ENCODE data around the gene TTC29.
"Not testable (repeated sequence)": the region's sequence is repeated elsewhere in the genome, so short reads cannot be mapped to it uniquely, and the experiment has no call there.

Gene TTC29

GRCh38 chr4:146890301-146890700, 55.4 kb downstream of the TTC29 start:
- DNase-seq: no peak
- in situ Hi-C loops (cut with MboI; ENCODE audit: low pct_unique_long_range_greater_than_20kb, low sequenced_read_pairs): loop anchor here (25.0 kb wide), 1 partner anchor 553 kb away; no protein-coding TSS in a partner anchor

GRCh38 chr4:146883070-146883469, 62.6 kb downstream of the TTC29 start:
- in situ Hi-C loops (cut with MboI; ENCODE audit: low pct_unique_long_range_greater_than_20kb, low sequenced_read_pairs): loop anchor here (25.0 kb wide), 1 partner anchor 546 kb away; no protein-coding TSS in a partner anchor

GRCh38 chr4:146857298-146857697, 88.4 kb downstream of the TTC29 start:
- no peak for DNase-seq
- in situ Hi-C loops (cut with MboI; ENCODE audit: low pct_unique_long_range_greater_than_20kb, low sequenced_read_pairs): no loop called here

More at GRCh38 chr4:146883070-146883469, 62.6 kb downstream of the TTC29 start:
- DNase-seq: no peak

- in situ Hi-C loops (cut with MboI; ENCODE audit: low pct_unique_long_range_greater_than_20kb, low sequenced_read_pairs): no loop called here
- DNase-seq: no peak
Measured at GRCh38 chr4:146855761-146856160, 89.9 kb downstream of the TTC29 start.

GRCh38 chr4:146852360-146852759, 93.3 kb downstream of the TTC29 start:
- in situ Hi-C loops (cut with MboI; ENCODE audit: low pct_unique_long_range_greater_than_20kb, low sequenced_read_pairs): no loop called here
- no peak for DNase-seq

- no peak for DNase-seq
- in situ Hi-C loops (cut with MboI; ENCODE audit: low pct_unique_long_range_greater_than_20kb, low sequenced_read_pairs): no loop called here
Measured at GRCh38 chr4:146847345-146847744, 98.3 kb downstream of the TTC29 start.

- no peak for DNase-seq
- in situ Hi-C loops (cut with MboI; ENCODE audit: low pct_unique_long_range_greater_than_20kb, low sequenced_read_pairs): no loop called here
Measured at GRCh38 chr4:146846882-146847281, 98.8 kb downstream of the TTC29 start.

GRCh38 chr4:146844761-146845160, 100.9 kb downstream of the TTC29 start:
- in situ Hi-C loops (cut with MboI; ENCODE audit: low pct_unique_long_range_greater_than_20kb, low sequenced_read_pairs): no loop called here
- DNase-seq: no peak

GRCh38 chr4:146842876-146843275, 102.8 kb downstream of the TTC29 start:
- no peak for DNase-seq

GRCh38 chr4:146840731-146841130, 104.9 kb downstream of the TTC29 start:
- DNase-seq: no peak
- in situ Hi-C loops (cut with MboI; ENCODE audit: low pct_unique_long_range_greater_than_20kb, low sequenced_read_pairs): no loop called here

More at GRCh38 chr4:146842876-146843275, 102.8 kb downstream of the TTC29 start:
- in situ Hi-C loops (cut with MboI; ENCODE audit: low pct_unique_long_range_greater_than_20kb, low sequenced_read_pairs): no loop called here

- in situ Hi-C loops (cut with MboI; ENCODE audit: low pct_unique_long_range_greater_than_20kb, low sequenced_read_pairs): no loop called here
- no peak for DNase-seq
Measured at GRCh38 chr4:146835096-146835495, 110.6 kb downstream of the TTC29 start.

- DNase-seq: no peak
- in situ Hi-C loops (cut with MboI; ENCODE audit: low pct_unique_long_range_greater_than_20kb, low sequenced_read_pairs): no loop called here
Measured at GRCh38 chr4:146834263-146835034, 111.2 kb downstream of the TTC29 start.

GRCh38 chr4:146833530-146833929, 112.1 kb downstream of the TTC29 start:
- in situ Hi-C loops (cut with MboI; ENCODE audit: low pct_unique_long_range_greater_than_20kb, low sequenced_read_pairs): no loop called here
- no peak for DNase-seq

GRCh38 chr4:146822980-146823379, 122.7 kb downstream of the TTC29 start:
- DNase-seq; in situ Hi-C loops (cut with MboI; ENCODE audit: low pct_unique_long_range_greater_than_20kb, low sequenced_read_pairs): not testable (repeated sequence)

GRCh38 chr4:146814750-146815149, 130.9 kb downstream of the TTC29 start:
- in situ Hi-C loops (cut with MboI; ENCODE audit: low pct_unique_long_range_greater_than_20kb, low sequenced_read_pairs): no loop called here
- DNase-seq: no peak

GRCh38 chr4:146795711-146796110, 150.0 kb downstream of the TTC29 start:
- DNase-seq: no peak
- in situ Hi-C loops (cut with MboI; ENCODE audit: low pct_unique_long_range_greater_than_20kb, low sequenced_read_pairs): no loop called here

GRCh38 chr4:146793727-146794126, 151.9 kb downstream of the TTC29 start:
- DNase-seq: no peak
- in situ Hi-C loops (cut with MboI; ENCODE audit: low pct_unique_long_range_greater_than_20kb, low sequenced_read_pairs): no loop called here

- in situ Hi-C loops (cut with MboI; ENCODE audit: low pct_unique_long_range_greater_than_20kb, low sequenced_read_pairs): no loop called here
- no peak for DNase-seq
Measured at GRCh38 chr4:146791439-146791838, 154.2 kb downstream of the TTC29 start.

GRCh38 chr4:146790515-146790914, 155.1 kb downstream of the TTC29 start:
- in situ Hi-C loops (cut with MboI; ENCODE audit: low pct_unique_long_range_greater_than_20kb, low sequenced_read_pairs): no loop called here

GRCh38 chr4:146787731-146788130, 157.9 kb downstream of the TTC29 start:
- in situ Hi-C loops (cut with MboI; ENCODE audit: low pct_unique_long_range_greater_than_20kb, low sequenced_read_pairs): no loop called here
- no peak for DNase-seq

More at GRCh38 chr4:146790515-146790914, 155.1 kb downstream of the TTC29 start:
- DNase-seq: no peak

- DNase-seq: no peak
- in situ Hi-C loops (cut with MboI; ENCODE audit: low pct_unique_long_range_greater_than_20kb, low sequenced_read_pairs): no loop called here
Measured at GRCh38 chr4:146776691-146777090, 169.0 kb downstream of the TTC29 start.

All from KBM-7 (cell line).